B cell (primary cell): ENCODE measurements around the gene DCHS2.

ENCODE experiments used
- EZH2 ChIP-seq: IDR thresholded peaks from 2 replicates; pipeline ENCODE4 v1.6.1; 2012; ENCODE audit warnings: borderline replicate concordance, low read depth, mild to moderate bottlenecking, moderate library complexity, low read length; ENCODE audit not compliant: insufficient read depth, poor library complexity, severe bottlenecking
- TF ChIP-seq, protein P1 (sequence below): fragments of 200-600 bp; IDR thresholded peaks from one replicate; pipeline ENCODE4 v1.8.0; 2022; ENCODE audit warnings: antibody characterized with exemption, mild to moderate bottlenecking

- TF ChIP-seq, protein P1, sequence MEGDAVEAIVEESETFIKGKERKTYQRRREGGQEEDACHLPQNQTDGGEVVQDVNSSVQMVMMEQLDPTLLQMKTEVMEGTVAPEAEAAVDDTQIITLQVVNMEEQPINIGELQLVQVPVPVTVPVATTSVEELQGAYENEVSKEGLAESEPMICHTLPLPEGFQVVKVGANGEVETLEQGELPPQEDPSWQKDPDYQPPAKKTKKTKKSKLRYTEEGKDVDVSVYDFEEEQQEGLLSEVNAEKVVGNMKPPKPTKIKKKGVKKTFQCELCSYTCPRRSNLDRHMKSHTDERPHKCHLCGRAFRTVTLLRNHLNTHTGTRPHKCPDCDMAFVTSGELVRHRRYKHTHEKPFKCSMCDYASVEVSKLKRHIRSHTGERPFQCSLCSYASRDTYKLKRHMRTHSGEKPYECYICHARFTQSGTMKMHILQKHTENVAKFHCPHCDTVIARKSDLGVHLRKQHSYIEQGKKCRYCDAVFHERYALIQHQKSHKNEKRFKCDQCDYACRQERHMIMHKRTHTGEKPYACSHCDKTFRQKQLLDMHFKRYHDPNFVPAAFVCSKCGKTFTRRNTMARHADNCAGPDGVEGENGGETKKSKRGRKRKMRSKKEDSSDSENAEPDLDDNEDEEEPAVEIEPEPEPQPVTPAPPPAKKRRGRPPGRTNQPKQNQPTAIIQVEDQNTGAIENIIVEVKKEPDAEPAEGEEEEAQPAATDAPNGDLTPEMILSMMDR, result no peak
- no peak for TF ChIP-seq EZH2
Measured at GRCh38 chr4:154462081-154462810, 29.4 kb downstream of the DCHS2 start.
